HepG2 (cell line): ENCODE measurements around the gene ZNF367. TPM values are rescaled to one million over a fixed set of nuclear protein-coding genes. Genes with fewer than 3 reads are reported as not detected.

Experiments used
- AHDC1 ChIP-seq: sonication (generic); formaldehyde crosslinking; IDR thresholded peaks from 2 replicates; pipeline ENCODE4 v1.5.1; 2020; ENCODE audit warnings: mild to moderate bottlenecking, missing genetic modification reagents, borderline replicate concordance
- ASH2L ChIP-seq: fragments of 300-600, 200-600 bp; sonication (generic); IDR thresholded peaks from 2 replicates; pipeline ENCODE4 v1.7.0; 2017; ENCODE audit warnings: low read depth, mild to moderate bottlenecking, moderate library complexity, mixed read lengths, low read length; ENCODE audit not compliant: insufficient read length
- BORCS8-MEF2B ChIP-seq: sonication (generic); formaldehyde crosslinking; IDR thresholded peaks from 2 replicates; pipeline ENCODE4 v1.8.0; 2022; ENCODE audit warnings: mild to moderate bottlenecking, missing genetic modification reagents
- CEBPB ChIP-seq: IDR thresholded peaks from 2 replicates; pipeline ENCODE4 v1.6.1; 2011; ENCODE audit warnings: low read depth, low read length, improper control_type of control experiment, borderline replicate concordance
- CEBPG ChIP-seq: IDR thresholded peaks from 2 replicates; pipeline ENCODE4 v1.6.1; 2016
- ETV6 ChIP-seq: sonication (generic); formaldehyde crosslinking; conservative IDR thresholded peaks from 2 replicates; pipeline ENCODE4 v1.4.0; 2020; ENCODE audit warnings: missing genetic modification reagents
- HMG20A ChIP-seq: IDR thresholded peaks from 2 replicates; pipeline ENCODE4 v1.6.1; 2016; ENCODE audit warnings: borderline replicate concordance
- MAFK ChIP-seq, 2 experiments: IDR thresholded peaks in 1 of 2; conservative IDR thresholded peaks in 1 of 2; 2 replicates each; pipeline ENCODE4 v1.6.1; 2011; ENCODE audit warnings: improper control_type of control experiment in 2 of 2, low read length in 2 of 2
- POLR2G ChIP-seq: fragments of 200-400 bp; formaldehyde crosslinking; IDR thresholded peaks from 2 replicates; pipeline ENCODE4 v1.6.1; 2018; ENCODE audit warnings: mild to moderate bottlenecking, low read depth, low read length, moderate library complexity
- RBFOX2 ChIP-seq: fragments of 200-400 bp; formaldehyde crosslinking; IDR thresholded peaks from 2 replicates; pipeline ENCODE4 v1.6.1; 2017; ENCODE audit warnings: low read depth, mild to moderate bottlenecking, low read length
- TRIM22 ChIP-seq: fragments of 450-650 bp; IDR thresholded peaks from 2 replicates; pipeline ENCODE4 v1.6.1; 2017
- ZNF138 ChIP-seq: sonication (generic); formaldehyde crosslinking; IDR thresholded peaks from 2 replicates; pipeline ENCODE4 v1.5.0; 2020; ENCODE audit warnings: mild to moderate bottlenecking, low read depth, missing genetic modification reagents
- ZNF451 ChIP-seq: sonication (generic); formaldehyde crosslinking; IDR thresholded peaks from 2 replicates; pipeline ENCODE4 v1.5.0; 2020; ENCODE audit warnings: mild to moderate bottlenecking, missing genetic modification reagents
- ZNF512B ChIP-seq: sonication (generic); formaldehyde crosslinking; IDR thresholded peaks from 2 replicates; pipeline ENCODE4 v1.5.1; 2020; ENCODE audit warnings: missing genetic modification reagents, mild to moderate bottlenecking, borderline replicate concordance
- ZNF850 ChIP-seq: sonication (generic); formaldehyde crosslinking; conservative IDR thresholded peaks from 2 replicates; pipeline ENCODE4 v1.9.0; 2021; ENCODE audit warnings: mild to moderate bottlenecking, missing genetic modification reagents
- polyA plus RNA-seq, 8 experiments: library from polyadenylated mRNA; depleted of rRNA in 3 of 8; stranded (reverse) in 7 of 8; unstranded in 1 of 8; fragments of >200 nt; fragmentation: Illumina TruSeq in 4 of 8; extraction: Trizol in 4 of 8; gene quantifications; 2 replicates each; pipeline versions ENCODE4 v1.2.1 to v1.2.3, GENCODE V29; 2011 to 2016; ENCODE audit warnings: low read depth in 4 of 8, missing spikeins in 1 of 8, mixed read lengths in 1 of 8; ENCODE audit not compliant: insufficient read depth in 1 of 8
- total RNA-seq, 5 experiments: library from RNA; depleted of rRNA; stranded (reverse); fragments of >200 nt; fragmentation: Illumina TruSeq; extraction: Trizol; gene quantifications; 2 replicates each; pipeline ENCODE4 v1.2.3, GENCODE V29; 2016; ENCODE audit warnings: low read depth in 1 of 5
- TF ChIP-seq, protein P1 (sequence below): sonication (generic); formaldehyde crosslinking; IDR thresholded peaks from 2 replicates; pipeline ENCODE4 v1.4.0; 2020; ENCODE audit warnings: missing genetic modification reagents, low read depth, mild to moderate bottlenecking, borderline replicate concordance
- TF ChIP-seq, protein P2 (sequence below): conservative IDR thresholded peaks from 2 replicates; pipeline ENCODE4 v1.6.1; 2018; ENCODE audit warnings: missing genetic modification reagents

The ZNF367 gene
- total and polyA plus RNA-seq, 2 of the 13 experiments (the other 11 are each of a cell fraction or from before 2014, with no cell fraction given): 2.9 to 7.7 TPM

GRCh38 chr9:96449845-96450612, 31.9 kb upstream of the ZNF367 start, which contains the start of gene HABP4 (continued):
- TF ChIP-seq ZNF512B (CRISPR knock-in tag) (no peak), ZNF850 (CRISPR knock-in tag) (no peak), RBFOX2 (peak; percentile 81), MAFK (conservative IDR thresholded peaks at IDR 0.05 in 1 of 2, IDR thresholded peaks at IDR 0.05 in 1 of 2; ENCODE audit: low read length in 2 of 2) (no peak), BORCS8-MEF2B (CRISPR knock-in tag) (no peak), TRIM22 (no peak), ZNF138 (no peak), ETV6 (CRISPR knock-in tag) (no peak), ZNF451 (0 out of 2 replicates have a peak, but pooled peaks have one; percentile 17), ASH2L (peak; percentile 52), CEBPB (no peak; the same call in 1 of the 2 replicates), CEBPG (CRISPR knock-in tag) (no peak), POLR2G (peak; percentile 74), AHDC1 (CRISPR knock-in tag) (no peak), HMG20A (CRISPR knock-in tag) (no peak)
- TF ChIP-seq, protein P1, sequence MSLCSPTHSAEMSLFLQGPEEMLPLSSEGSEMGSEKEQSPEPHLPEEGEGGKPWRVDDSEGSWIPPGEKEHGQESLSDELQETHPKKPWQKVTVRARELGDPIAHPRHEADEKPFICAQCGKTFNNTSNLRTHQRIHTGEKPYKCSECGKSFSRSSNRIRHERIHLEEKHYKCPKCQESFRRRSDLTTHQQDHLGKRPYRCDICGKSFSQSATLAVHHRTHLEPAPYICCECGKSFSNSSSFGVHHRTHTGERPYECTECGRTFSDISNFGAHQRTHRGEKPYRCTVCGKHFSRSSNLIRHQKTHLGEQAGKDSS: no peak
- TF ChIP-seq, protein P2, sequence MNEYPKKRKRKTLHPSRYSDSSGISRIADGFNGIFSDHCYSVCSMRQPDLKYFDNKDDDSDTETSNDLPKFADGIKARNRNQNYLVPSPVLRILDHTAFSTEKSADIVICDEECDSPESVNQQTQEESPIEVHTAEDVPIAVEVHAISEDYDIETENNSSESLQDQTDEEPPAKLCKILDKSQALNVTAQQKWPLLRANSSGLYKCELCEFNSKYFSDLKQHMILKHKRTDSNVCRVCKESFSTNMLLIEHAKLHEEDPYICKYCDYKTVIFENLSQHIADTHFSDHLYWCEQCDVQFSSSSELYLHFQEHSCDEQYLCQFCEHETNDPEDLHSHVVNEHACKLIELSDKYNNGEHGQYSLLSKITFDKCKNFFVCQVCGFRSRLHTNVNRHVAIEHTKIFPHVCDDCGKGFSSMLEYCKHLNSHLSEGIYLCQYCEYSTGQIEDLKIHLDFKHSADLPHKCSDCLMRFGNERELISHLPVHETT: peak; percentile 9; the same call in 1 of the 2 replicates
